ENCODE data around the gene LMF2.

The LMF2 gene

GRCh38 chr22:50470491-50470890 lies 37.0 kb downstream of the LMF2 start:
- Histone ChIP-seq H3K9me3 (ENCODE audit: control insufficient read depth, low read length) (no peaks in the 10 kb centered on the region), H3K4me3 (ENCODE audit: insufficient read depth, low read depth, low read length) (no peak overlapping the region), H3K27me3 (ENCODE audit: control insufficient read depth, insufficient read depth, low read length, poor library complexity, severe bottlenecking) (no peaks in the 10 kb centered on the region), H3K36me3 (ENCODE audit: control insufficient read depth, insufficient read depth, low read length) (peaks cover 19% of the 10 kb centered on the region), H3K4me1 (ENCODE audit: control insufficient read depth, insufficient read depth, low read length) (peaks cover 22% of the 10 kb centered on the region), H3K27ac (ENCODE audit: insufficient read depth, low read depth, low read length, poor library complexity, severe bottlenecking) (no peak overlapping the region)
- 88 to 90% methylated on average over 6 of the region's 6 CpGs for WGBS, 2 experiments

GRCh38 chr22:50469377-50470305 lies 37.9 kb downstream of the LMF2 start:
- H3K9me3 ChIP-seq (ENCODE audit: control insufficient read depth, low read length), result no peaks in the 10 kb centered on the region
- H3K4me1 ChIP-seq (ENCODE audit: control insufficient read depth, insufficient read depth, low read length), result peaks cover 22% of the 10 kb centered on the region
- WGBS, 2 experiments, result 70% methylated on average over 25 of the region's 25 CpGs
- H3K27me3 ChIP-seq (ENCODE audit: control insufficient read depth, insufficient read depth, low read length, poor library complexity, severe bottlenecking), result no peaks in the 10 kb centered on the region
- H3K36me3 ChIP-seq (ENCODE audit: control insufficient read depth, insufficient read depth, low read length), result peaks cover 27% of the 10 kb centered on the region
- no peak overlapping the region for H3K27ac ChIP-seq (ENCODE audit: insufficient read depth, low read depth, low read length, poor library complexity, severe bottlenecking)
- H3K4me3 ChIP-seq (ENCODE audit: insufficient read depth, low read depth, low read length), result no peak overlapping the region

- no peak overlapping the region for H3K4me3 ChIP-seq (ENCODE audit: insufficient read depth, low read depth, low read length)
- H3K4me1 ChIP-seq (ENCODE audit: control insufficient read depth, insufficient read depth, low read length), result peaks cover 18% of the 10 kb centered on the region
- H3K36me3 ChIP-seq (ENCODE audit: control insufficient read depth, insufficient read depth, low read length), result peaks cover 29% of the 10 kb centered on the region
- WGBS, 2 experiments, result 95 to 96% methylated on average over 8 of the region's 8 CpGs
- no peaks in the 10 kb centered on the region for H3K9me3 ChIP-seq (ENCODE audit: control insufficient read depth, low read length)
- no peaks in the 10 kb centered on the region for H3K27me3 ChIP-seq (ENCODE audit: control insufficient read depth, insufficient read depth, low read length, poor library complexity, severe bottlenecking)
- H3K27ac ChIP-seq (ENCODE audit: insufficient read depth, low read depth, low read length, poor library complexity, severe bottlenecking), result no peak overlapping the region
These were observed 38.9 kb downstream of the LMF2 start for GRCh38 chr22:50468626-50469025.

GRCh38 chr22:50467773-50468440 lies 39.6 kb downstream of the LMF2 start:
- no peak overlapping the region for H3K27ac ChIP-seq (ENCODE audit: insufficient read depth, low read depth, low read length, poor library complexity, severe bottlenecking)
- peaks cover 11% of the 10 kb centered on the region for H3K4me1 ChIP-seq (ENCODE audit: control insufficient read depth, insufficient read depth, low read length)
- no peaks in the 10 kb centered on the region for H3K27me3 ChIP-seq (ENCODE audit: control insufficient read depth, insufficient read depth, low read length, poor library complexity, severe bottlenecking)
- peaks cover 36% of the 10 kb centered on the region for H3K36me3 ChIP-seq (ENCODE audit: control insufficient read depth, insufficient read depth, low read length)
- H3K4me3 ChIP-seq (ENCODE audit: insufficient read depth, low read depth, low read length), result no peak overlapping the region
- H3K9me3 ChIP-seq (ENCODE audit: control insufficient read depth, low read length), result no peaks in the 10 kb centered on the region
- 88 to 89% methylated on average over 22 of the region's 22 CpGs for WGBS, 2 experiments

- Histone ChIP-seq H3K9me3 (ENCODE audit: control insufficient read depth, low read length) (no peaks in the 10 kb centered on the region), H3K27ac (ENCODE audit: insufficient read depth, low read depth, low read length, poor library complexity, severe bottlenecking) (no peak overlapping the region), H3K4me3 (ENCODE audit: insufficient read depth, low read depth, low read length) (no peak overlapping the region), H3K4me1 (ENCODE audit: control insufficient read depth, insufficient read depth, low read length) (peaks cover 9% of the 10 kb centered on the region), H3K36me3 (ENCODE audit: control insufficient read depth, insufficient read depth, low read length) (peaks cover 42% of the 10 kb centered on the region), H3K27me3 (ENCODE audit: control insufficient read depth, insufficient read depth, low read length, poor library complexity, severe bottlenecking) (no peaks in the 10 kb centered on the region)
- 93 to 97% methylated on average over 24 of the region's 24 CpGs for WGBS, 2 experiments
These were observed 40.2 kb downstream of the LMF2 start for GRCh38 chr22:50467341-50467740.

GRCh38 chr22:50465066-50465930 lies 42.2 kb downstream of the LMF2 start:
- no peaks in the 10 kb centered on the region for H3K27me3 ChIP-seq (ENCODE audit: control insufficient read depth, insufficient read depth, low read length, poor library complexity, severe bottlenecking)
- no peak overlapping the region for H3K27ac ChIP-seq (ENCODE audit: insufficient read depth, low read depth, low read length, poor library complexity, severe bottlenecking)
- peaks cover 6% of the 10 kb centered on the region for H3K4me1 ChIP-seq (ENCODE audit: control insufficient read depth, insufficient read depth, low read length)
- H3K36me3 ChIP-seq (ENCODE audit: control insufficient read depth, insufficient read depth, low read length), result peaks cover 56% of the 10 kb centered on the region
- H3K4me3 ChIP-seq (ENCODE audit: insufficient read depth, low read depth, low read length), result no peak overlapping the region
- 95 to 96% methylated on average over 30 of the region's 30 CpGs for WGBS, 2 experiments
- no peaks in the 10 kb centered on the region for H3K9me3 ChIP-seq (ENCODE audit: control insufficient read depth, low read length)

- H3K4me1 ChIP-seq (ENCODE audit: control insufficient read depth, insufficient read depth, low read length), result no peaks in the 10 kb centered on the region
- no peaks in the 10 kb centered on the region for H3K27me3 ChIP-seq (ENCODE audit: control insufficient read depth, insufficient read depth, low read length, poor library complexity, severe bottlenecking)
- 94 to 95% methylated on average over 24 of the region's 24 CpGs for WGBS, 2 experiments
- H3K27ac ChIP-seq (ENCODE audit: insufficient read depth, low read depth, low read length, poor library complexity, severe bottlenecking), result no peak overlapping the region
- H3K9me3 ChIP-seq (ENCODE audit: control insufficient read depth, low read length), result no peaks in the 10 kb centered on the region
- no peak overlapping the region for H3K4me3 ChIP-seq (ENCODE audit: insufficient read depth, low read depth, low read length)
- H3K36me3 ChIP-seq (ENCODE audit: control insufficient read depth, insufficient read depth, low read length), result peaks cover 59% of the 10 kb centered on the region
These were observed 43.1 kb downstream of the LMF2 start for GRCh38 chr22:50464451-50464850.

- no peak overlapping the region for H3K4me3 ChIP-seq (ENCODE audit: insufficient read depth, low read depth, low read length)
- WGBS, 2 experiments, result 96 to 97% methylated on average over 28 of the region's 28 CpGs
- peaks cover 61% of the 10 kb centered on the region for H3K36me3 ChIP-seq (ENCODE audit: control insufficient read depth, insufficient read depth, low read length)
- no peak overlapping the region for H3K27ac ChIP-seq (ENCODE audit: insufficient read depth, low read depth, low read length, poor library complexity, severe bottlenecking)
- H3K9me3 ChIP-seq (ENCODE audit: control insufficient read depth, low read length), result no peaks in the 10 kb centered on the region
- no peaks in the 10 kb centered on the region for H3K27me3 ChIP-seq (ENCODE audit: control insufficient read depth, insufficient read depth, low read length, poor library complexity, severe bottlenecking)
- H3K4me1 ChIP-seq (ENCODE audit: control insufficient read depth, insufficient read depth, low read length), result no peaks in the 10 kb centered on the region
These were observed 44.2 kb downstream of the LMF2 start for GRCh38 chr22:50463188-50463900.

GRCh38 chr22:50461979-50462540 lies 45.4 kb downstream of the LMF2 start:
- Histone ChIP-seq H3K9me3 (ENCODE audit: control insufficient read depth, low read length) (no peaks in the 10 kb centered on the region), H3K4me3 (ENCODE audit: insufficient read depth, low read depth, low read length) (no peak overlapping the region), H3K27ac (ENCODE audit: insufficient read depth, low read depth, low read length, poor library complexity, severe bottlenecking) (no peak overlapping the region), H3K4me1 (ENCODE audit: control insufficient read depth, insufficient read depth, low read length) (no peaks in the 10 kb centered on the region), H3K36me3 (ENCODE audit: control insufficient read depth, insufficient read depth, low read length) (peaks cover 63% of the 10 kb centered on the region), H3K27me3 (ENCODE audit: control insufficient read depth, insufficient read depth, low read length, poor library complexity, severe bottlenecking) (no peaks in the 10 kb centered on the region)
- 96 to 97% methylated on average over 30 of the region's 30 CpGs for WGBS, 2 experiments

Data from ectodermal cell (in vitro differentiated cells).